Heart left ventricle (tissue), 13 donors: Measurements from ENCODE around the gene EML1.

ENCODE experiments used
- CTCF ChIP-seq, 12 donors: fragments of 200-600 bp; sonication (generic) in 4 of 12; IDR thresholded peaks; one replicate each; pipeline versions ENCODE4 v1.5.0 to v1.8.0; 2018 to 2022; ENCODE audit warnings: antibody characterized with exemption in 12 of 12, mild to moderate bottlenecking in 5 of 12
- POLR2A ChIP-seq, 2 donors: fragments of 450-650 bp; IDR thresholded peaks; one replicate each; pipeline ENCODE4 v1.6.1; 2017; ENCODE audit warnings: antibody characterized with exemption in 2 of 2, mild to moderate bottlenecking in 2 of 2, moderate library complexity in 2 of 2
- donor health status: ischemic (EF 13 %, LVEDD 7.1; RV severe dilation, severe dysfunction).
- donor health status: DM: no; HTN: yes; CAD: no.
- donor health status: DM: no; HTN: no; CAD: no.
- donor health status: ischemic (EF 25% LVEDD 6.9; RV normal size, moderate dysfunction).
- donor health status: ischemic (EF 25% LVEDD 5.7; RV mildly dilated, moderate dysfunction).
- donor health status: ischemic (EF 35%, LVEDD 5.7; RV mildly dilated, moderate dysfunction).
- donor health status: nonischemic (EF 11% LVEDD 7.7; RV severe dilation, severe dysfunction).
- donor health status: DM: yes; HTN: yes; CAD: no.
- donor health status: PGD.
- donor health status: ischemic (EF 29% LVEDD 5.4; RV normal size, mild dysfunction).
- donor health status: nonischemic (EF 23%, LVEDD 6.1; RV moderate dilation, normal function).

DNA sequence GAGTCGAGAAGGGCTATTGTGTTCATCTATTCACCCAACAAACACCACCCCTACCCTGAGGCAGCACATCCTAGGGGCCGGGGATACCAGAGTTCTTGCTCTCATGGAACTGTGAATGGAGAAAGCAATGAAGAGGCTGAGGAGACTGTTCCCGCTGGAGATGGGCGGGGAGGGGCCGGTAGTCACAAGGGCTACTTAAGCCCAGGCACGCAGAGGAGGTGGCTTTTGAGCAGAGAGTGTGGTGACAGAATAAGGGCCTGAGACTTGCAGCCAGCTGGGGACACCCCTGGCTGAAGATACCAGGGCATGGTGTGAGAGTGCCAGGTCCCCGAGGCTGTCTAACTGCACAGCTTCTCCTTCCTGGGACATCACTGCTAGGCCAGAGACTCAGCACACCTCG lies 157.9 kb downstream of the EML1 start:
- TF ChIP-seq CTCF (IDR thresholded peaks at IDR 0.05) (no peak), POLR2A (IDR thresholded peaks at IDR 0.05) (no peak)
